GM12892 (cell line): ENCODE measurements around the gene GPR176.

Experiments
- DNase-seq: peaks from one replicate; pipeline ENCODE4 v3.0.0; 2011; ENCODE audit not compliant: insufficient read length
- FAIRE-seq: peaks from 2 replicates; lab custom pipeline; 2011; peaks lifted over from hg19 to GRCh38; lab: Jason Lieb, UNC
- POLR2A ChIP-seq: IDR thresholded peaks from 2 replicates; pipeline ENCODE4 v1.6.1; 2011; ENCODE audit warnings: low read depth, low read length, control low read depth
- POLR2AphosphoS5 ChIP-seq: IDR thresholded peaks from 2 replicates; pipeline ENCODE4 v1.6.1; 2011; ENCODE audit warnings: low read depth, low read length, control low read depth
- TAF1 ChIP-seq: IDR thresholded peaks from 2 replicates; pipeline ENCODE4 v1.6.1; 2011; ENCODE audit warnings: low read depth, mild to moderate bottlenecking, control low read depth, low read length, borderline replicate concordance

The GPR176 gene

GRCh38 chr15:39887832-39888231 lies 32.2 kb downstream of the GPR176 start:
- TF ChIP-seq POLR2A, result no peak
- no peak for TF ChIP-seq POLR2AphosphoS5
- TF ChIP-seq TAF1, result no peak
- no peak for FAIRE-seq
- no peak for DNase-seq

- no peak for FAIRE-seq
- TF ChIP-seq POLR2AphosphoS5 (no peak), TAF1 (no peak)
These were observed 32.9 kb downstream of the GPR176 start for GRCh38 chr15:39887211-39887610.

GRCh38 chr15:39886418-39886817 lies 33.6 kb downstream of the GPR176 start:
- TF ChIP-seq TAF1 (no peak), POLR2A (no peak), POLR2AphosphoS5 (no peak)
- no peak for FAIRE-seq
- no peak for DNase-seq

More at GRCh38 chr15:39887211-39887610, 32.9 kb downstream of the GPR176 start:
- no peak for DNase-seq

GRCh38 chr15:39885099-39885777 lies 34.8 kb downstream of the GPR176 start:
- no peak for FAIRE-seq
- TF ChIP-seq POLR2AphosphoS5 (no peak), POLR2A (no peak), TAF1 (no peak)

GRCh38 chr15:39884351-39884750 lies 35.7 kb downstream of the GPR176 start:
- no peak for TF ChIP-seq POLR2A
- no peak for TF ChIP-seq TAF1
- TF ChIP-seq POLR2AphosphoS5, result no peak
- FAIRE-seq (no peak), DNase-seq (no peak)

More at GRCh38 chr15:39885099-39885777, 34.8 kb downstream of the GPR176 start:
- DNase-seq, result no peak

GRCh38 chr15:39882602-39883001 lies 37.5 kb downstream of the GPR176 start:
- FAIRE-seq, result no peak
- no peak for TF ChIP-seq POLR2A
- no peak for TF ChIP-seq POLR2AphosphoS5
- no peak for TF ChIP-seq TAF1
- DNase-seq, result no peak

GRCh38 chr15:39881790-39882189 lies 38.3 kb downstream of the GPR176 start:
- DNase-seq (no peak), FAIRE-seq (no peak)
- TF ChIP-seq TAF1 (no peak), POLR2AphosphoS5 (no peak), POLR2A (no peak)

- DNase-seq, result no peak
- TF ChIP-seq TAF1 (no peak), POLR2AphosphoS5 (no peak), POLR2A (no peak)
- FAIRE-seq, result no peak
These were observed 39.2 kb downstream of the GPR176 start for GRCh38 chr15:39880718-39881387.

- DNase-seq (no peak), FAIRE-seq (no peak)
- TF ChIP-seq POLR2AphosphoS5, result no peak
- TF ChIP-seq TAF1, result no peak
- TF ChIP-seq POLR2A, result no peak
These were observed 41.7 kb downstream of the GPR176 start for GRCh38 chr15:39878406-39878785.

GRCh38 chr15:39874890-39875549 lies 45.0 kb downstream of the GPR176 start:
- TF ChIP-seq POLR2AphosphoS5, result no peak
- no peak for TF ChIP-seq TAF1
- TF ChIP-seq POLR2A, result no peak
- FAIRE-seq, result no peak
- no peak for DNase-seq

- DNase-seq, result no peak
- FAIRE-seq, result peak; percentile 38
- TF ChIP-seq POLR2A (no peak), POLR2AphosphoS5 (no peak), TAF1 (no peak)
These were observed 46.1 kb downstream of the GPR176 start for GRCh38 chr15:39873978-39874377.

- no peak for TF ChIP-seq TAF1
- no peak for TF ChIP-seq POLR2AphosphoS5
- no peak for TF ChIP-seq POLR2A
- DNase-seq, result no peak
- no peak for FAIRE-seq
These were observed 49.5 kb downstream of the GPR176 start for GRCh38 chr15:39870537-39870936.
